Measurements from ENCODE around the gene GNRHR. TPM values are rescaled to one million over a fixed set of nuclear protein-coding genes. Genes with fewer than 3 reads are reported as not detected.

Gene GNRHR
- polyA plus RNA-seq, 2 donors, result 0.10 to 0.22 TPM

DNA sequence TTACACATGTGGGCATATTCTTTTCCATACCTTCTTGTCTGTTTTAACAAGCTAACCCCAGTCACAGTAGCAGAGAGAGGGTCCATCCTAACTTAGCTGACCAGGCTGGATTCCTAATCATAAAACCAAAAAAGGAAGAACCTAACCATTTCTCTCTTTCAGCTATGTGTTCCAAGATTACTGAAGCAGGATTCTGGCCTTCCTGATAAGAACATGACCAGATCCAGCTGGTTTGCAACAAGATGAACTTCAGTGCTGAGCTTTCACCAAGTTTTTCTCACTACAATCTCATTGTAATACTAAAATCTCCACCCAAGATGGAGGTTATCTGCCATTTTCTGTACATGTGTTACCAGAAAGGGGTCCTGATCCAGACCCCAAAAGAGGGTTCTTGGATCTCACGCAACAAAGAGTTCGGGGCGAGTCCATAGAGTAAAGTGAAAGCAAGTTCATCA lies 32.8 kb downstream of the GNRHR start:
- Histone ChIP-seq H3K4me3 (ENCODE audit: low read depth in 1 of 2, low read length in 2 of 2) (no peak overlapping the region), H3K27me3 (ENCODE audit: control insufficient read depth in 1 of 2, insufficient read depth in 2 of 2, low read length in 2 of 2) (no peaks in the 10 kb centered on the region), H3K4me1 (ENCODE audit: control insufficient read depth in 2 of 2, insufficient read depth in 2 of 2, low read length in 1 of 2) (peaks cover 2 to 4% of the 10 kb centered on the region in 2 donors), H3K36me3 (ENCODE audit: control insufficient read depth in 2 of 2, insufficient read depth in 2 of 2, low read length in 1 of 2) (peaks cover 0 to 3% of the 10 kb centered on the region in 2 donors), H3K27ac (ENCODE audit: low read depth in 2 of 2, low read length in 1 of 2) (peak overlapping the region in 1 of 2 donors; percentile 37), H3K9me3 (ENCODE audit: control insufficient read depth in 2 of 2, insufficient read depth in 1 of 2, low read depth in 1 of 2, low read length in 1 of 2) (no peaks in the 10 kb centered on the region)
- 82 to 86% methylated on average over 3 of the region's 3 CpGs for WGBS, 2 donors

DNA sequence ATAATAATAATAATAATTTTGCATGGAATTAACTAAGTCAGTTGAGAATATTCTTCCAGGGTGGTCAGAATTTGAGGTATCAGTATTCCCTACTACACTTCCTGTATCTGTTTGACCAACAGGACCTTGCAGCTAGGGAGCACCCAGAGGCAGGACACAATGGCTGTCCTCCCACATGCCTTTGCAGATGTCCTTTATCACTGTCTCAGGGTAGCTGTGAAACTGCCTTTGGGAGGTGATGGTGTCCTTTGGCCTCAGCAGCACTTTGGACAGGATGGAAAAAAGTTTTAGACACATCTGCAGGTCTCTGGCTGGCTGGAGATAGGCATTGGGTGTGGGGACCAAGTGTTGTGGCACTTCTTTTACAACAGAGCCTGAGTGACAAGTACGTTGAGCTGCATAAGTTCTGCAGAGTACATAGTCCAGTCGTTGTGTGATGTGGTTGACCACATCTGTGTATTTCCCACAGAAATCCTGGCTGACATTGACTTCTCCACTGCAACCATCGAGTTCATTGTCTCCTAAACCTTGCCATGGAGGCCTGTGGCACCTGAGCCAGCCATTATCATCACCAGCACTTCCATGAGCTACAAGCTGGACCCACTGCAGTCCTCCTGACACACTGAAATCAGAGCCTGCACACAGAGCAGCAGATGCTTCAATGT lies 34.1 kb downstream of the GNRHR start:
- 82 to 97% methylated on average over 3 of the region's 3 CpGs for WGBS, 2 donors

DNA sequence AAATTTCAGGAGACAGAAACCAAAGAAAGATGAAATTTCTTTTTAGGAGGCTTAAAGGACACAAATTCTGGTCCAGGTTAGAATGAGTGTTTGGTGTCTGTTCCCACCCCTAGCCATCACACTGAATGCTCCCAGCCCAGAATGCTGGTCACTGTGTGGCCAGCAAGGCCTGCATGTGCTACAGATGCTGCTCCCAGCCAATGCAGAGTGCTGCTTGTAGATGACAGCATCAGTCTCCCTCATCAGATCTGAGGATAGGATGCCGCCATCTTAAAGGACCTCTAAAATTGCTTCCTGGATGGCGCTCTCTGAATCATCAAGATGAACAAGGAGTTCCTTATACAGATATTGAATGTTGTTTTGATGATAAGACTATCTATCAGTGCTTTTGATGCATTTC lies 35.3 kb downstream of the GNRHR start:
- Histone ChIP-seq H3K4me3 (ENCODE audit: low read depth in 1 of 2, low read length in 2 of 2) (no peak overlapping the region), H3K9me3 (ENCODE audit: control insufficient read depth in 2 of 2, insufficient read depth in 1 of 2, low read depth in 1 of 2, low read length in 1 of 2) (no peaks in the 10 kb centered on the region), H3K27me3 (ENCODE audit: control insufficient read depth in 1 of 2, insufficient read depth in 2 of 2, low read length in 2 of 2) (no peaks in the 10 kb centered on the region), H3K36me3 (ENCODE audit: control insufficient read depth in 2 of 2, insufficient read depth in 2 of 2, low read length in 1 of 2) (peaks cover 0 to 3% of the 10 kb centered on the region in 2 donors), H3K4me1 (ENCODE audit: control insufficient read depth in 2 of 2, insufficient read depth in 2 of 2, low read length in 1 of 2) (peaks cover 3 to 4% of the 10 kb centered on the region in 2 donors), H3K27ac (ENCODE audit: low read depth in 2 of 2, low read length in 1 of 2) (no peak overlapping the region)
- 96 to 98% methylated on average over 2 of the region's 2 CpGs for WGBS, 2 donors

More for the DNA sequence above, 34.1 kb downstream of the GNRHR start:
- H3K4me3 ChIP-seq (ENCODE audit: low read depth in 1 of 2, low read length in 2 of 2), result no peak overlapping the region
- no peaks in the 10 kb centered on the region for H3K27me3 ChIP-seq (ENCODE audit: control insufficient read depth in 1 of 2, insufficient read depth in 2 of 2, low read length in 2 of 2)
- peaks cover 2 to 4% of the 10 kb centered on the region in 2 donors for H3K4me1 ChIP-seq (ENCODE audit: control insufficient read depth in 2 of 2, insufficient read depth in 2 of 2, low read length in 1 of 2)
- H3K9me3 ChIP-seq (ENCODE audit: control insufficient read depth in 2 of 2, insufficient read depth in 1 of 2, low read depth in 1 of 2, low read length in 1 of 2), result no peaks in the 10 kb centered on the region
- no peak overlapping the region for H3K27ac ChIP-seq (ENCODE audit: low read depth in 2 of 2, low read length in 1 of 2)
- H3K36me3 ChIP-seq (ENCODE audit: control insufficient read depth in 2 of 2, insufficient read depth in 2 of 2, low read length in 1 of 2), result peaks cover 0 to 3% of the 10 kb centered on the region in 2 donors

DNA sequence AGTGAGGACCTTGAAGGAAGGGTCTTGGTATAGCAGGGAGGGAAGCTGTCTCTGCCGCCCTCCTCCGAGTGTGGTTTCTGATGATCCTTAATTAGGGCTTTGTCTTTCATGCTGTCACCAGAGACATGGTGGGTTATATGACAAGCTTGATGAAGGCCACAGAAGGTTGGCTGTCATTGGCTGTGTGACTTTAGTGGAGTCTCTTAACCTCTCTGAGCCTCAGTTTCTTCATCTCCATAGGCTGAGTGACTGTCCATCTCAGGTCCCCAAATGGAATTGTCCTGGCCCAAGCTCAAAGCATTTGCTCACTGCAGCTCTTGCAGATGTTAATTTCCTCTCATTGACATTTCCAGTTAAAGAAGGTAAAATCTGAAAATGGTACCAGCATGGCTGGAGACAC lies 36.6 kb downstream of the GNRHR start:
- peaks cover 0 to 3% of the 10 kb centered on the region in 2 donors for H3K36me3 ChIP-seq (ENCODE audit: control insufficient read depth in 2 of 2, insufficient read depth in 2 of 2, low read length in 1 of 2)
- 92 to 97% methylated on average over 2 of the region's 2 CpGs for WGBS, 2 donors
- H3K27me3 ChIP-seq (ENCODE audit: control insufficient read depth in 1 of 2, insufficient read depth in 2 of 2, low read length in 2 of 2), result no peaks in the 10 kb centered on the region
- H3K9me3 ChIP-seq (ENCODE audit: control insufficient read depth in 2 of 2, insufficient read depth in 1 of 2, low read depth in 1 of 2, low read length in 1 of 2), result no peaks in the 10 kb centered on the region
- H3K4me3 ChIP-seq (ENCODE audit: low read depth in 1 of 2, low read length in 2 of 2), result no peak overlapping the region
- peaks cover 6 to 7% of the 10 kb centered on the region in 2 donors for H3K4me1 ChIP-seq (ENCODE audit: control insufficient read depth in 2 of 2, insufficient read depth in 2 of 2, low read length in 1 of 2)
- H3K27ac ChIP-seq (ENCODE audit: low read depth in 2 of 2, low read length in 1 of 2), result no peak overlapping the region

DNA sequence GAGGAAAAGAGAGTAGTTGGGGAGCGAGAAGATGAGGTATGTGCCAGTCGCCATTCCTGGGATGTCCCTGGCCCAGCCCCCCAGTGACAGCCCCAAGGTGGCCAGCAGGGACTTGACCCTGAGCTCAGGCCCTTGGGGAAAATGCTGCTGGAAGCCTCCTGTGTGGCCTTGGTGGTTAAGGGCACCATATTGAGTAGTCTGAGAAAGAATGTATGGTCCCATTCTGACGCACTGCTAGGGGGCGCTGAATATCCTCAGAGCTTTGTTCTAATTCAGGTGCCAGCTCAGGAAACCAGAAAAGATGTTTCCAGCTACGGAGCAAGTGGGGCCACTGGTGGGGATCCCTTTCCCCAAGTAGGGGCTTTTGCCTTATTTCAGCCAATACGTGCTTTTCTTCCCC lies 39.2 kb downstream of the GNRHR start:
- Histone ChIP-seq H3K27ac (ENCODE audit: low read depth in 2 of 2, low read length in 1 of 2) (no peak overlapping the region), H3K27me3 (ENCODE audit: control insufficient read depth in 1 of 2, insufficient read depth in 2 of 2, low read length in 2 of 2) (no peaks in the 10 kb centered on the region), H3K36me3 (ENCODE audit: control insufficient read depth in 2 of 2, insufficient read depth in 2 of 2, low read length in 1 of 2) (peaks cover 0 to 3% of the 10 kb centered on the region in 2 donors), H3K9me3 (ENCODE audit: control insufficient read depth in 2 of 2, insufficient read depth in 1 of 2, low read depth in 1 of 2, low read length in 1 of 2) (no peaks in the 10 kb centered on the region), H3K4me1 (ENCODE audit: control insufficient read depth in 2 of 2, insufficient read depth in 2 of 2, low read length in 1 of 2) (peaks cover 7 to 10% of the 10 kb centered on the region in 2 donors), H3K4me3 (ENCODE audit: low read depth in 1 of 2, low read length in 2 of 2) (no peak overlapping the region)
- WGBS, 2 donors, result 78 to 91% methylated on average over 6 of the region's 6 CpGs

DNA sequence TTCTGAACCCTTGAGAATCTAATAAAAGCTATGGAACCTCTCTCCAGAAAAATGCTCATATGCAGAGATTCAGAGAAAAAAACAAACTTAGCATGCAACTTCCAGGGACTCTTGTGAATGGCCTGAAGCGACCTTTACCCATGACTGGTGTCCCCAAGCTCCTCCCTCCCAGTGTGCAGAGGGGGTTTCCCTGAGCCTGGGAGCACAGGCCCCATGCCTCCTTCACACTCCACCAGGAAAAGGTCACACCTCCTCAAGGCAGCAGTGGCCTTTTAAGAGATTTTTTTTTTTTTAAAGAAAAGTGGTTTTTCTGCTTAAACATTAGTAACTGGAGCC lies 40.0 kb downstream of the GNRHR start:
- Histone ChIP-seq H3K36me3 (ENCODE audit: control insufficient read depth in 2 of 2, insufficient read depth in 2 of 2, low read length in 1 of 2) (peaks cover 0 to 3% of the 10 kb centered on the region in 2 donors), H3K27ac (ENCODE audit: low read depth in 2 of 2, low read length in 1 of 2) (no peak overlapping the region), H3K27me3 (ENCODE audit: control insufficient read depth in 1 of 2, insufficient read depth in 2 of 2, low read length in 2 of 2) (no peaks in the 10 kb centered on the region), H3K4me1 (ENCODE audit: control insufficient read depth in 2 of 2, insufficient read depth in 2 of 2, low read length in 1 of 2) (peaks cover 7 to 10% of the 10 kb centered on the region in 2 donors), H3K4me3 (ENCODE audit: low read depth in 1 of 2, low read length in 2 of 2) (no peak overlapping the region), H3K9me3 (ENCODE audit: control insufficient read depth in 2 of 2, insufficient read depth in 1 of 2, low read depth in 1 of 2, low read length in 1 of 2) (no peaks in the 10 kb centered on the region)
- WGBS, 2 donors, result 83 to 88% methylated on average over 1 of the region's 1 CpG

DNA sequence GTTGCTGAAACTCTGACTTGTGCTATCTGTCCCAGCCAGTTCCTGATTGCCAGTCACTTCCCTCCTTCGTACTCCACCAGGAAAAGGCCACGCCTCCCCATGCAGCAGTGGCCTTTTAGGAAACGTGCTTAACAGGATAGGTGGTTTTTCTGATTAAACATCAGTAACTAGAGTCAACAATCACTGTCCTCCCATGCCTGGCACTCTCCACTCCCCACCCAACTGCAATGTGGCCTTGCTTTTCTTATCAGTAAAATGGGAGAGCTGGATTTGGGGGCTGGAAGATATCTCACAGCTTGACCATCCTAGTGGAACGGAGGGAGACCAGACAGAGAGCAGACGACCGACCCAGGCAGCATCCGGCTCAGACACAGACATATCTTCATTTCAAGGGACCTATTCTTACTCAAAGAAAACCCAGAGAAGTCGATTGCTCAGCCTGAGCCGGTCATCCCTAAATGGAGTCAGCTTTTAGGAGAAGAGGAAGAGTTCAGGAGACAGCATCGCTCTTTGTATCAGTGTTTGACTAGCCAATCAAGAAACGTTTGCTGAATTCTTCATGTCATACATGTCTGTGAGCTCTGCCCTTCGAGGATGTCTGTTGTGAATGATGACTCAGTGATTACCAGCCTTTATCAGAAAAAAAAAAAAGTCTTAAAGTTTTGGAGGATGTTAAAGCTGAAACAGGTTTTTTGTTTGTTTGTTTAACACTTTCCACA lies 40.5 kb downstream of the GNRHR start:
- H3K27me3 ChIP-seq (ENCODE audit: control insufficient read depth in 1 of 2, insufficient read depth in 2 of 2, low read length in 2 of 2), result no peaks in the 10 kb centered on the region
- H3K4me3 ChIP-seq (ENCODE audit: low read depth in 1 of 2, low read length in 2 of 2), result no peak overlapping the region
- 61 to 69% methylated on average over 12 of the region's 12 CpGs for WGBS, 2 donors
- peaks cover 0 to 3% of the 10 kb centered on the region in 2 donors for H3K36me3 ChIP-seq (ENCODE audit: control insufficient read depth in 2 of 2, insufficient read depth in 2 of 2, low read length in 1 of 2)
- H3K27ac ChIP-seq (ENCODE audit: low read depth in 2 of 2, low read length in 1 of 2), result peak overlapping the region; percentile 29 to 70
- peaks cover 7 to 10% of the 10 kb centered on the region in 2 donors for H3K4me1 ChIP-seq (ENCODE audit: control insufficient read depth in 2 of 2, insufficient read depth in 2 of 2, low read length in 1 of 2)
- H3K9me3 ChIP-seq (ENCODE audit: control insufficient read depth in 2 of 2, insufficient read depth in 1 of 2, low read depth in 1 of 2, low read length in 1 of 2), result no peaks in the 10 kb centered on the region

DNA sequence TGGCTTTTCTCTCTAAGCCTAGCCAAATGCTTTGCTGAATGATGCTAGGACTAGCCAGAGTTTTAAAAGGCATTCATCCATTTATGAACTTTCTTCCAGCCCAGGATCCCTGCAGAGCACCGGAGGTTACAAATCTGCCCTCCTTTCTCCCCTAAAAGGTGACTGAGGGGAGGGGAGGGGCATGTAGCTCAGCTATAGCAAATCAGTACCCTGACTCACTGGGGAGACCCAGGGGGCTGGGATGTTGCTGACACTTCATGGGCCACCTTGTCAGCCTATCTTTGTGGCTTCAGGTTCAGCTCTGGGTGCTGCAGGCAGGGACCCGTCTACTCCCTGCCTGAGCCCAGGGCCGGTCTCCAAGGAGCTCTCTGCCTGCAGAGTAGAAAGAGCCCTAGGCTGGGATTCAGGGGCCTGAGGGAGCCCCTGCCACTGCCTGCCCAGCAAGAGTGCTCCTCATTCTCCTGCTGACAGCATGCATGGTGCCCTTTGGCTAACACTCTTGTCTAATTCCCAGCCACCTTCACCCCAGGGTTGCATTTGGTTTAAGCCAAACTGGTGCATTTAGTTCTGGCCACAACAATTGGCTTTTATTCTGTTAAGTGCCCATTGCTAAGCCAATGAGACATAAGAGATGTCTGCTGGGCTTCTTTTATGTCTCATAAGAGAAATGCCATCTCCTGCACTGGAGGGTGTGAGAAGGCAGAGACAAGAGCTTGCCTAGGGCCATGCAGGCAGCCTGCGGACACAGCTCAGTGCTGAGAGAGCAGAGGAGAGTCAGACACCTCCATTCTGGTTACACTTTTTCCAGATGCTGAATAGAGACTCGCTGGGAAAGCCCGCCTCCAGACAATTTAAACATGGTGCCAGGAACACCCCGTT lies 41.3 kb downstream of the GNRHR start:
- Histone ChIP-seq H3K4me3 (ENCODE audit: low read depth in 1 of 2, low read length in 2 of 2) (no peak overlapping the region), H3K36me3 (ENCODE audit: control insufficient read depth in 2 of 2, insufficient read depth in 2 of 2, low read length in 1 of 2) (peaks cover 0 to 3% of the 10 kb centered on the region in 2 donors), H3K27ac (ENCODE audit: low read depth in 2 of 2, low read length in 1 of 2) (peak overlapping the region; percentile 17 to 70), H3K4me1 (ENCODE audit: control insufficient read depth in 2 of 2, insufficient read depth in 2 of 2, low read length in 1 of 2) (peaks cover 7 to 10% of the 10 kb centered on the region in 2 donors), H3K9me3 (ENCODE audit: control insufficient read depth in 2 of 2, insufficient read depth in 1 of 2, low read depth in 1 of 2, low read length in 1 of 2) (no peaks in the 10 kb centered on the region), H3K27me3 (ENCODE audit: control insufficient read depth in 1 of 2, insufficient read depth in 2 of 2, low read length in 2 of 2) (no peaks in the 10 kb centered on the region)
- WGBS, 2 donors, result 56 to 78% methylated on average over 7 of the region's 7 CpGs

DNA sequence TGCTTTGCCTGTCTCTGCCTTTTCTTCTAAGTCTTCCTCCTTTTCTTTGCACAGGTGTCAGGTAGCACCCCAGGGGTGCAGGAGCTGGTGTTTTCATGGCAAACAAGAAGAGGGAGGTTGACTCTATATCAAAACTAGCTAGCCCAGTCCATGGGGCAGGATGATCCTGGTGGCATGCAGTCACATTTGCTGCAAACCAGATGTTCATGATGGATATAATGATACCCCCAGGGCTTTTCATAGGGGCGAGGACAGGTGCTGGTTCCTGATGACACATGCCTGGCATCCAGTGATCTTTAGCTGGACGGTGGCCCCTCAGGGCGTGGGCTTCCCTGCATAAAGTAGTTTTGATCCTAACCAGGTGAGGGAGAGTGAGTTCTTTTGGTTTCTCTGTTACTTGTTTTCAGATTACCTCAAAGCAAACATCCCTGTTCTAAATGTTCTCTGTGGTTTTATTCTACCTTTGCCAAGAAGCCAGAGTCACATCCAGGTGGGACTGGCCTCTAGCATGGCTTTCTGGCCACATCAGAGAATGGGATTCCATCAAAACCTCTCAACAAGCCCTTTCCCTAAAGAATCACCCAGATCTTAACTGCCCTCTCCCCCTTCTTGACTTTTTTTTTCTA lies 42.1 kb downstream of the GNRHR start:
- H3K4me3 ChIP-seq (ENCODE audit: low read depth in 1 of 2, low read length in 2 of 2), result no peak overlapping the region
- peaks cover 0 to 2% of the 10 kb centered on the region in 2 donors for H3K36me3 ChIP-seq (ENCODE audit: control insufficient read depth in 2 of 2, insufficient read depth in 2 of 2, low read length in 1 of 2)
- peaks cover 7 to 10% of the 10 kb centered on the region in 2 donors for H3K4me1 ChIP-seq (ENCODE audit: control insufficient read depth in 2 of 2, insufficient read depth in 2 of 2, low read length in 1 of 2)
- no peaks in the 10 kb centered on the region for H3K9me3 ChIP-seq (ENCODE audit: control insufficient read depth in 2 of 2, insufficient read depth in 1 of 2, low read depth in 1 of 2, low read length in 1 of 2)
- H3K27ac ChIP-seq (ENCODE audit: low read depth in 2 of 2, low read length in 1 of 2), result no peak overlapping the region
- no peaks in the 10 kb centered on the region for H3K27me3 ChIP-seq (ENCODE audit: control insufficient read depth in 1 of 2, insufficient read depth in 2 of 2, low read length in 2 of 2)
- WGBS, 2 donors, result 57 to 75% methylated on average over 3 of the region's 3 CpGs

Data from esophagus (tissue), 2 donors.